H9 (cell line): Measurements from ENCODE around the gene COG4. TPM values are rescaled to one million over a fixed set of nuclear protein-coding genes. Genes with fewer than 3 reads are reported as not detected.

Source experiments
- DNase-seq: peaks from one replicate; pipeline ENCODE4 v3.0.0-alpha.2; 2017
- H2AFZ ChIP-seq: one replicate; pipeline ENCODE4 v1.6.1; 2013; ENCODE audit warnings: mild to moderate bottlenecking, low read length, control low read depth, moderate library complexity
- H2AK5ac ChIP-seq: 2 replicates; pipeline ENCODE4 v1.6.1; 2013; ENCODE audit warnings: low read length, control low read depth, mixed read lengths; ENCODE audit not compliant: insufficient read length
- H2BK120ac ChIP-seq: one replicate; pipeline ENCODE4 v1.6.1; 2013; ENCODE audit warnings: low read depth, mild to moderate bottlenecking, low read length, control low read depth, inconsistent platforms; ENCODE audit not compliant: poor library complexity, severe bottlenecking
- H2BK12ac ChIP-seq: 2 replicates; pipeline ENCODE4 v1.6.1; 2013; ENCODE audit warnings: low read length, control low read depth, mixed read lengths, low read depth; ENCODE audit not compliant: insufficient read length
- H2BK15ac ChIP-seq: 2 replicates; pipeline ENCODE4 v1.6.1; 2013; ENCODE audit warnings: low read depth, low read length, control low read depth
- H2BK20ac ChIP-seq: one replicate; pipeline ENCODE4 v1.6.1; 2013; ENCODE audit warnings: low read depth, mild to moderate bottlenecking, low read length, control low read depth, inconsistent platforms; ENCODE audit not compliant: poor library complexity, severe bottlenecking
- H2BK5ac ChIP-seq: 2 replicates; pipeline ENCODE4 v1.6.1; 2013; ENCODE audit warnings: low read length, control low read depth, mixed read lengths; ENCODE audit not compliant: insufficient read length
- H3K14ac ChIP-seq: 2 replicates; pipeline ENCODE4 v1.6.1; 2013; ENCODE audit warnings: low read length, control low read depth; ENCODE audit not compliant: insufficient read depth
- H3K18ac ChIP-seq: 2 replicates; pipeline ENCODE4 v1.6.1; 2013; ENCODE audit warnings: low read depth, mild to moderate bottlenecking, mixed read lengths, low read length, control low read depth; ENCODE audit not compliant: insufficient read length
- H3K23ac ChIP-seq: 2 replicates; pipeline ENCODE4 v1.6.1; 2013; ENCODE audit warnings: low read length, control low read depth, mixed read lengths, low read depth; ENCODE audit not compliant: insufficient read length
- H3K23me2 ChIP-seq: 2 replicates; pipeline ENCODE4 v1.6.1; 2013; ENCODE audit warnings: low read depth, mild to moderate bottlenecking, mixed read lengths, low read length, control low read depth; ENCODE audit not compliant: insufficient read length, poor library complexity, severe bottlenecking
- H3K27ac ChIP-seq: 2 replicates; pipeline ENCODE4 v1.5.1; 2013; ENCODE audit warnings: low read length, control low read depth, mixed read lengths, low read depth; ENCODE audit not compliant: insufficient read length
- H3K27me3 ChIP-seq: 2 replicates; pipeline ENCODE4 v1.6.1; 2013; ENCODE audit warnings: low read length, control low read depth, inconsistent platforms; ENCODE audit not compliant: insufficient read depth
- H3K4ac ChIP-seq: 2 replicates; pipeline ENCODE4 v1.6.1; 2013; ENCODE audit warnings: low read depth, mild to moderate bottlenecking, control low read depth, inconsistent platforms, low read length, moderate library complexity
- H3K4me1 ChIP-seq: 2 replicates; pipeline ENCODE4 v1.6.1; 2013; ENCODE audit warnings: low read length, control low read depth, inconsistent platforms; ENCODE audit not compliant: insufficient read depth
- H3K4me2 ChIP-seq: 2 replicates; pipeline ENCODE4 v1.6.1; 2013; ENCODE audit warnings: low read length, control low read depth, mixed read lengths; ENCODE audit not compliant: insufficient read length, insufficient read depth
- H3K56ac ChIP-seq: 2 replicates; pipeline ENCODE4 v1.6.1; 2013; ENCODE audit warnings: low read depth, mild to moderate bottlenecking, mixed read lengths, low read length, control low read depth; ENCODE audit not compliant: insufficient read length
- H3K79me1 ChIP-seq: 2 replicates; pipeline ENCODE4 v1.6.1; 2013; ENCODE audit warnings: low read depth, mild to moderate bottlenecking, moderate library complexity, low read length, control low read depth, inconsistent platforms; ENCODE audit not compliant: insufficient read depth, poor library complexity, severe bottlenecking
- H3K79me2 ChIP-seq: 2 replicates; pipeline ENCODE4 v1.6.1; 2013; ENCODE audit warnings: low read length, control low read depth, inconsistent platforms; ENCODE audit not compliant: insufficient read depth
- H3K9ac ChIP-seq: 2 replicates; pipeline ENCODE4 v1.6.1; 2013; ENCODE audit warnings: low read length, control low read depth, mixed read lengths; ENCODE audit not compliant: insufficient read length; ENCODE audit errors: extremely low read depth
- H3K9me3 ChIP-seq: one replicate; pipeline ENCODE4 v1.6.1; 2013; ENCODE audit warnings: low read depth, low read length, inconsistent platforms; ENCODE audit not compliant: control insufficient read depth
- H3T11ph ChIP-seq: one replicate; pipeline ENCODE4 v1.6.1; 2013; ENCODE audit warnings: mild to moderate bottlenecking, low read length, control low read depth, inconsistent platforms
- H4K20me1 ChIP-seq: one replicate; pipeline ENCODE4 v1.6.1; 2013; ENCODE audit not compliant: control insufficient read depth, insufficient read length, insufficient read depth
- H4K5ac ChIP-seq: 2 replicates; pipeline ENCODE4 v1.6.1; 2013; ENCODE audit warnings: low read depth, mild to moderate bottlenecking, mixed read lengths, low read length, control low read depth; ENCODE audit not compliant: insufficient read length
- H4K8ac ChIP-seq: replicated peaks from 2 replicates; pipeline ENCODE4 v1.6.1; 2013; ENCODE audit warnings: low read length, control low read depth, mixed read lengths, low read depth; ENCODE audit not compliant: insufficient read length
- H4K91ac ChIP-seq: 2 replicates; pipeline ENCODE4 v1.6.1; 2013; ENCODE audit warnings: low read depth, mild to moderate bottlenecking, moderate library complexity, mixed read lengths, low read length, control low read depth; ENCODE audit not compliant: insufficient read length
- H3K27ac Mint-ChIP-seq, 3 experiments: 2 replicates in 2 of 3; 3 replicates in 1 of 3; pipeline ENCODE4 v1.8.0; 2020 to 2021; ENCODE audit warnings: mixed read lengths in 3 of 3, mild to moderate bottlenecking in 1 of 3, moderate library complexity in 1 of 3
- H3K27me3 Mint-ChIP-seq: 2 replicates; pipeline ENCODE4 v1.8.0; 2021; ENCODE audit warnings: low read depth, mild to moderate bottlenecking, moderate library complexity, mixed read lengths
- H3K36me3 Mint-ChIP-seq, 3 experiments: 2 replicates in 2 of 3; 3 replicates in 1 of 3; pipeline ENCODE4 v1.8.0; 2020 to 2021; ENCODE audit warnings: low read depth in 3 of 3, mixed read lengths in 3 of 3; ENCODE audit not compliant: insufficient read depth in 1 of 3
- H3K4me1 Mint-ChIP-seq, 2 experiments: 2 replicates each; pipeline ENCODE4 v1.8.0; 2020; ENCODE audit warnings: mixed read lengths in 2 of 2
- H3K4me3 Mint-ChIP-seq, 2 experiments: 2 replicates in 1 of 2; 3 replicates in 1 of 2; pipeline ENCODE4 v1.8.0; 2020 to 2021; ENCODE audit warnings: mild to moderate bottlenecking in 2 of 2, mixed read lengths in 2 of 2, moderate library complexity in 1 of 2
- H3K9me3 Mint-ChIP-seq, 2 experiments: 2 replicates in 1 of 2; 3 replicates in 1 of 2; pipeline ENCODE4 v1.8.0; 2020; ENCODE audit warnings: mild to moderate bottlenecking in 2 of 2, mixed read lengths in 2 of 2, moderate library complexity in 1 of 2
- WGBS: extraction: QIAGEN DNeasy Blood & Tissue Kit; methylation state at CpG from one replicate; pipeline ENCODE4 v1.1.7; 2013; ENCODE audit warnings: missing lambda C conversion rate, low lambda C conversion rate, mixed read lengths; ENCODE audit not compliant: insufficient read length; ENCODE audit errors: extremely low coverage; 5-methylcytosine and 5-hydroxymethylcytosine counted together
- total RNA-seq: library from RNA; stranded (reverse); gene quantifications from 2 replicates; pipeline ENCODE4 v1.2.1, GENCODE V29; 2021
- TF ChIP-seq, protein P1 (sequence below): fragments of 200-600 bp; sonication (generic); conservative IDR thresholded peaks from 3 replicates; pipeline ENCODE4 v1.8.0; 2021; ENCODE audit warnings: antibody characterized with exemption, mild to moderate bottlenecking

The COG4 gene
- total RNA-seq, 1 experiment from 2014 or later, result 51.9 TPM

DNA sequence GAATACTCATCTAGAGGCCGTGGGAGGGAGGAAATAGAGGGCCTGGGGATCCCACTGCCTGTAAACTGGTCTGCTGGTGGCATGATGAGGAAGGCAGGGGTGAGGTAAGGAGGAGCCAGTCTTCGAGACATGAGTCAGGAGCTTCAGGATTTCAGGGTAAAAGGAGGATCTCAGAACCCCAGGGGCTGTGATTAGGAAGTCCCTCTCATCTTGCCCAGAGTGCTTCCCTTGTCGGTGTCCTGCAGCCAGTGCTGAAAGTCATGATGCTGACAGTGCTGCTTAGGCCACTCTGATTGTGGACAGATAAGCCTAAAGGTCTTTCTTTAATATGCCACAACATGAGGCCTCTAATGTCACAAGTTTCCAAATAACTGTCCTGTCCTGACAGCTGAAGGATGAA lies 29.6 kb downstream of the COG4 start:
- Histone ChIP-seq H2BK5ac (no peak overlapping the region), H3K4ac (no peak overlapping the region), H2BK15ac (no peak overlapping the region), H3K23me2 (no peaks in the 10 kb centered on the region), H3K18ac (no peak overlapping the region), H3K23ac (no peak overlapping the region), H2AK5ac (no peak overlapping the region), H3K79me1 (no peaks in the 10 kb centered on the region), H4K8ac (no peak overlapping the region), H2BK120ac (no peak overlapping the region), H3K14ac (no peak overlapping the region), H3K9ac (no peak overlapping the region), H3K27me3 (no peaks in the 10 kb centered on the region), H2AFZ (no peak overlapping the region), H2BK12ac (no peak overlapping the region), H4K20me1 (no peaks in the 10 kb centered on the region), H2BK20ac (no peak overlapping the region), H3T11ph (no peak overlapping the region), H3K4me2 (no peak overlapping the region), H3K27ac (no peak overlapping the region), H4K5ac (no peak overlapping the region), H4K91ac (no peak overlapping the region), H3K9me3 (no peaks in the 10 kb centered on the region), H3K79me2 (no peaks in the 10 kb centered on the region), H3K4me1 (no peaks in the 10 kb centered on the region), H3K56ac (no peak overlapping the region)
- no CpG with 5 or more reads among the region's 3 CpGs for WGBS
- DNase-seq, result no peak
- H3K4me3 Mint-ChIP-seq, result no peak overlapping the region
- no peaks in the 10 kb centered on the region for H3K27me3 Mint-ChIP-seq
- no peaks in the 10 kb centered on the region for H3K9me3 Mint-ChIP-seq
- no peaks in the 10 kb centered on the region for H3K4me1 Mint-ChIP-seq
- H3K36me3 Mint-ChIP-seq, result peaks cover 0 to 48% (median 42%) of the 10 kb centered on the region in 3 experiments; a peak in 6 of 7 replicates
- no peak overlapping the region for H3K27ac Mint-ChIP-seq
- TF ChIP-seq, protein P1, sequence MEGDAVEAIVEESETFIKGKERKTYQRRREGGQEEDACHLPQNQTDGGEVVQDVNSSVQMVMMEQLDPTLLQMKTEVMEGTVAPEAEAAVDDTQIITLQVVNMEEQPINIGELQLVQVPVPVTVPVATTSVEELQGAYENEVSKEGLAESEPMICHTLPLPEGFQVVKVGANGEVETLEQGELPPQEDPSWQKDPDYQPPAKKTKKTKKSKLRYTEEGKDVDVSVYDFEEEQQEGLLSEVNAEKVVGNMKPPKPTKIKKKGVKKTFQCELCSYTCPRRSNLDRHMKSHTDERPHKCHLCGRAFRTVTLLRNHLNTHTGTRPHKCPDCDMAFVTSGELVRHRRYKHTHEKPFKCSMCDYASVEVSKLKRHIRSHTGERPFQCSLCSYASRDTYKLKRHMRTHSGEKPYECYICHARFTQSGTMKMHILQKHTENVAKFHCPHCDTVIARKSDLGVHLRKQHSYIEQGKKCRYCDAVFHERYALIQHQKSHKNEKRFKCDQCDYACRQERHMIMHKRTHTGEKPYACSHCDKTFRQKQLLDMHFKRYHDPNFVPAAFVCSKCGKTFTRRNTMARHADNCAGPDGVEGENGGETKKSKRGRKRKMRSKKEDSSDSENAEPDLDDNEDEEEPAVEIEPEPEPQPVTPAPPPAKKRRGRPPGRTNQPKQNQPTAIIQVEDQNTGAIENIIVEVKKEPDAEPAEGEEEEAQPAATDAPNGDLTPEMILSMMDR, result no peak
